COR-L47 (cell line): ENCODE measurements around the gene SCN1B.
"Not testable (repeated sequence)": the region's sequence is repeated elsewhere in the genome, so short reads cannot be mapped to it uniquely, and the experiment has no call there.

ENCODE experiments used
- DNase-seq: peaks from one replicate; lab custom pipeline; 2025; lab: John Stamatoyannopoulos, UW

Gene SCN1B

GRCh38 chr19:35030257-35031071 is at the start of gene SCN1B:
SCN1B (plus strand) TSS chr19:35030470; CDS start chr19:35030821, 351 bp downstream.
- DNase-seq = peak; percentile 38

- no peak for DNase-seq
Observed at GRCh38 chr19:34982275-34982674, 48.0 kb upstream of the SCN1B start.

- no peak for DNase-seq
Observed at GRCh38 chr19:34983786-34984185, 46.5 kb upstream of the SCN1B start.

- no peak for DNase-seq
Observed at GRCh38 chr19:34984287-34984686, 46.0 kb upstream of the SCN1B start.

- DNase-seq = no peak
Observed at GRCh38 chr19:34985249-34986022, 44.8 kb upstream of the SCN1B start.

- no peak for DNase-seq
Observed at GRCh38 chr19:34988119-34988518, 42.2 kb upstream of the SCN1B start.

GRCh38 chr19:34989298-34989697 is 41.0 kb upstream of the SCN1B start:
- no peak for DNase-seq

- no peak for DNase-seq
Observed at GRCh38 chr19:34990578-34991192, 39.6 kb upstream of the SCN1B start.

GRCh38 chr19:34991542-34992333 is 38.5 kb upstream of the SCN1B start:
- no peak for DNase-seq

GRCh38 chr19:34992582-34992981 is 37.7 kb upstream of the SCN1B start:
- not testable (repeated sequence) for DNase-seq

GRCh38 chr19:34994286-34994642 is 36.0 kb upstream of the SCN1B start:
- no peak for DNase-seq

GRCh38 chr19:34994643-34995541 is 35.4 kb upstream of the SCN1B start:
- DNase-seq = no peak

- DNase-seq = no peak
Observed at GRCh38 chr19:34995551-34995950, 34.7 kb upstream of the SCN1B start.

GRCh38 chr19:34997071-34997617 is 33.1 kb upstream of the SCN1B start:
- no peak for DNase-seq

GRCh38 chr19:34998224-34998623 is 32.0 kb upstream of the SCN1B start:
- not testable (repeated sequence) for DNase-seq

GRCh38 chr19:34998777-34999497 is 31.3 kb upstream of the SCN1B start:
- DNase-seq = no peak

- peak; percentile 55 for DNase-seq
Observed at GRCh38 chr19:34999498-35000337, 30.6 kb upstream of the SCN1B start, which contains the start of gene GRAMD1A. GRAMD1A (plus strand) TSS chr19:35000323; CDS start chr19:35000479, 156 bp downstream.

GRCh38 chr19:35000338-35000646 is 30.0 kb upstream of the SCN1B start:
- no peak for DNase-seq
